K562 (cell line): ENCODE measurements around the gene DMRTC1.
"Not testable (repeated sequence)": the region's sequence is repeated elsewhere in the genome, so short reads cannot be mapped to it uniquely, and the experiment has no call there.

ENCODE experiments used
- CTCF ChIP-seq, 3 experiments: IDR thresholded peaks in 2 of 3; conservative IDR thresholded peaks in 1 of 3; 2 replicates each; pipeline ENCODE4 v1.5.1; 2011 to 2012; ENCODE audit warnings: low read length in 3 of 3, mild to moderate bottlenecking in 3 of 3, control low read depth in 2 of 3, improper control_type of control experiment in 1 of 3, inconsistent platforms in 1 of 3, low read depth in 1 of 3, mixed read lengths in 1 of 3, moderate library complexity in 1 of 3; ENCODE audit not compliant: insufficient read depth in 2 of 3
- E4F1 ChIP-seq: fragments of 250-450 bp; sonication (Bioruptor Pico); IDR thresholded peaks from 2 replicates; pipeline ENCODE4 v1.5.0; 2021; ENCODE audit warnings: mild to moderate bottlenecking, borderline replicate concordance
- KLF16 ChIP-seq: IDR thresholded peaks from 2 replicates; pipeline ENCODE4 v1.6.1; 2016; ENCODE audit warnings: antibody characterized with exemption
- REST ChIP-seq, 2 experiments: fragments of 450-650 bp; formaldehyde crosslinking in 1 of 2; IDR thresholded peaks; 2 replicates each; pipeline versions ENCODE4 v1.4.0 to v1.6.1; 2014 to 2020; ENCODE audit warnings: mild to moderate bottlenecking in 2 of 2, borderline replicate concordance in 1 of 2, low read depth in 1 of 2

GRCh38 chrX:72974885-72975284, 31.2 kb upstream of the DMRTC1 start:
- not testable (repeated sequence) for TF ChIP-seq CTCF (IDR thresholded peaks at IDR 0.05 in 2 of 3, conservative IDR thresholded peaks at IDR 0.05 in 1 of 3; ENCODE audit: insufficient read depth in 2 of 3, low read depth in 1 of 3, low read length in 3 of 3); REST (IDR thresholded peaks at IDR 0.05; ENCODE audit: borderline replicate concordance); REST (CRISPR knock-in tag; IDR thresholded peaks at IDR 0.05; ENCODE audit: low read depth); KLF16; E4F1 (CRISPR knock-in tag)
